GM23248 (cell line): ENCODE measurements around the gene MACROD2.

Experiments used
- EZH2 ChIP-seq: fragments of 200-600 bp; sonication (generic); IDR thresholded peaks from 2 replicates; pipeline ENCODE4 v1.6.1; 2018; ENCODE audit warnings: antibody characterized with exemption, mild to moderate bottlenecking; ENCODE audit not compliant: insufficient read depth, poor library complexity, severe bottlenecking
- EZH2phosphoT487 ChIP-seq: fragments of 200-600 bp; sonication (generic); IDR thresholded peaks from 2 replicates; pipeline ENCODE4 v1.6.1; 2018; ENCODE audit warnings: antibody characterized with exemption, moderate library complexity, mild to moderate bottlenecking, low read depth; ENCODE audit not compliant: insufficient read depth

DNA sequence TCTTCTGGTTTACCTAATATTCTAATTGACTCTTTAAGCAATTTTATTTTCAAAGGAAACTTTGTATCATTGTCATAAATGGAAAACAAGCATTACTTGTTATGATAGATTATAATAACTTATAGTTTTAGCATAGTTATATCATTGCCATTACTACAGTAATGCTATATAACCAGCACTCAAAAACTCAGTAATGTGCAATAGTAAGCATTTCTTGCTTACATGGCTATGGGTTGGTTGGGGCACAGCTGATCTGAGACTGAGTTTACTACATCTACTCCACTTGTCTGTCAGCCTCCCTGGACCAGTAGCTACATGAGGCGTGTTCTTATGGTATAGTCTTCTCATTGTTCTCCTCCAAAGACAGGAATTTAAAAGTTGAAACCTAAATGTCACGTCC lies 1427.7 kb downstream of the MACROD2 start:
- TF ChIP-seq EZH2phosphoT487, result no peak
- no peak for TF ChIP-seq EZH2
